Stimulated activated CD4-positive, alpha-beta T cell treated with anti-CD3 and anti-CD28 coated beads, Interleukin-4, amount 100 ng/mL, for 24 hours (primary cell): ENCODE data around the gene GRM4.

Experiments
- DNase-seq: peaks from one replicate; pipeline ENCODE4 v3.0.0-alpha.2; 2020

Gene GRM4

DNA sequence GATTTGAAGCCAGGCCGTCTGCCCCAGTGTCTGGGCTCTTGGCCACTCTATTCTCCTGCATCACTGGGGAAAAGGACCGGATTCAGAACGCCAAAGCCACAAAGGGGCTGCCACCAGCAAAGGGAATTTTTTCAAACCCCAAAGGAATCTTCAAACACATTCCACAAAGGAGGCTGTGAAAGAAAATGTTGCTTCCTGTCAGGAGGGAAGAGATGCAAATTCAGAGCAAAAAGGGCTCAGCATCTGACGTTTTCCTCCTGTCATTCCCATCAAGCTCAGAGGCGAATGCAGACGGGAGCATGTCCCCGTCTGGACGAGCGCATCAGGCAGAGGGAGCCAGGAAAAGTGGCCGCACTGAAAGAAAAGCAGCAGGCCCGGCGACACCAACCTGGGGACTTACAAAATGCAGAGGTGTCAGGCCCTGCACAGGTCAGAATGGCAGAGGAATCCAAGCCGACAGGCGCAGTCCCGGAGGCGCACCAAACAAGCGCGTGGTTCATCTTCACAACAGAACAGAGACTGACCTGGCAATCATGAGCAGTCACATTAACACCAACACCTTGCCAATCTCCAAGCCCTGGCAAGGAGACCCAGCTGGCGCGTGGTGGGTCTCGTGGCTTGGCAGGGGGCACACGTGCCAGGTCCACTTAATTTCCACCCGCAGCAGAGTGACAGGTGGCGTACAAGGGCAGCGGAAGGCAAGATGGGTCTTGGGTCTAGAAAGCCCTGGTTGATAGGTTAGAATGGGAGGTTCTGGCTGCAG is 62.8 kb downstream of the GRM4 start:
- DNase-seq = no peak

DNA sequence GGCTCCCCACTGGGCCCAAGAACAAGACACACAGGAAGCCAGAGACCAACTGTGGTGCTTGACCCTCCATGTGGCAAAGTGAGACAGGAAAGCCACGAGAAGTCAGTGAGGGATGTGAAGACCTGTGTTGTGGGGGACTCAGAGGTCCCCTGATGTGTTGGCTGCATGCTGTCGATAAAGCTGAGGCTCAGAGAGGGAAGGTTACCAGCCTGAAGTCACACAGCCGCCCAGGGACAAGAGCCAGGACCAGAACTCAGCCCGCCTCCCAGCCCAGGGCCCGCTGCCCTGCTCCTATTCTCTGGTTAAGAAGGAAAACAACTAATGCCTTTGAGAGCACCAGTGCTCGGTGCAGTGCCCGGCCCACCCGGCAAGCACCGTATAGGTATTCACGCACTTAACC is 63.5 kb downstream of the GRM4 start:
- no peak for DNase-seq

DNA sequence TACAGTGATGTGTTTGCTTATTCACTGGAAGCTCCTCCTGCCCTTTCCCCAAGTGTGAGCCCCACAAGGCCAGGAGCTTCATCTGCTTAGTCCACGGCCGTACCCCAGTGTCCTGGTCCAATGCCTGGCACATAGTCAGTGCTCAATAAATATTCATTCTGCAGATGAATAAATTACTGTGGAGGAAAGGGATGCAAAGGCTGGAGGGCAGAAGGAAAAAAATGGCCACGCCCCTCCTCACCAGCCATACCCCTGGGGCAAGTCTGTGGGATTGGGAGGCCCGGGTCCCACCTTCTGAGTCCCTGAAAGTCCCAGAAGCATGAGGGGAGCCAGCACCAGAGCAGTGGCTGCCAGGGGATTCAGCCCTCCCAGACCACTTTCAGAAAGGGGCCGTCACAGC is 65.5 kb downstream of the GRM4 start:
- no peak for DNase-seq

DNA sequence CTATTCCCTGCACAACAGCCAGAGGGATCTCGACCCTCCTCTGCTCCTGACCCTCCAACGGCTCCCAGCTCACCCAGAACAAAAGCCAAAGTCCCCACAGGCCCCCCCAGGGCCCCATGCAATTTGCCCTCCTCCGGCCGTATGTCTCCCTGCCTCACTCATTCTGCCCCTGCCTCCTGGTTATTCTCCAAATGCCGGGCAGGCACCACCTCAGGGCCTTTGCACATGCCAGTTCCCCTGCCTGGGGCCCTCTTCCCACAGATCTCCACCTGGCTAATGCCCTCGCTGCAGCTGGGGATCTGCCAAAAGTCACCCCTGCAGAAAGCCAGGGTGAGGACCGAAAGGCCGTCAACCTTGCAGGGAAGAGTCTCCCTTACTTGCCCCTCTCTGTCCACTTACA is 66.0 kb downstream of the GRM4 start:
- DNase-seq = no peak

DNA sequence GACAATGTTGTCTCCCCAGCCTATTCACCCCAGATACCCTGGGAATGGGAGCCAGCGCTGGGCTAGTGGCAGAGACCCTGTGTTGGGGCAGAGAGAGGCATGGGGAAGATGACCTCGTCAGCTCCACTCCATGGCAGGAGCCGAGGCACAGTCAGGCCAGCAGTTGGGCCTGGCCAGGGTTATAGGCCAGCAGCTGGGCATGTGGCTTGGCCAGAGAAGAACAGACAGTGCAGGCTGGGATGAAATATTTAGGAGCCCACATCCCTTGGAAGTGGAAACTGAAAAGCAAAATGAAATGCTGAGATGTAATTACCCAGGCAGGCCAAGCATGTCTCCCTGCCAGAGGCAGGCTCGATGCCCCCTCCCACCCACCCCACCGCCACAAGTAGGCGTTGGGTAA is 70.0 kb downstream of the GRM4 start:
- DNase-seq = no peak

DNA sequence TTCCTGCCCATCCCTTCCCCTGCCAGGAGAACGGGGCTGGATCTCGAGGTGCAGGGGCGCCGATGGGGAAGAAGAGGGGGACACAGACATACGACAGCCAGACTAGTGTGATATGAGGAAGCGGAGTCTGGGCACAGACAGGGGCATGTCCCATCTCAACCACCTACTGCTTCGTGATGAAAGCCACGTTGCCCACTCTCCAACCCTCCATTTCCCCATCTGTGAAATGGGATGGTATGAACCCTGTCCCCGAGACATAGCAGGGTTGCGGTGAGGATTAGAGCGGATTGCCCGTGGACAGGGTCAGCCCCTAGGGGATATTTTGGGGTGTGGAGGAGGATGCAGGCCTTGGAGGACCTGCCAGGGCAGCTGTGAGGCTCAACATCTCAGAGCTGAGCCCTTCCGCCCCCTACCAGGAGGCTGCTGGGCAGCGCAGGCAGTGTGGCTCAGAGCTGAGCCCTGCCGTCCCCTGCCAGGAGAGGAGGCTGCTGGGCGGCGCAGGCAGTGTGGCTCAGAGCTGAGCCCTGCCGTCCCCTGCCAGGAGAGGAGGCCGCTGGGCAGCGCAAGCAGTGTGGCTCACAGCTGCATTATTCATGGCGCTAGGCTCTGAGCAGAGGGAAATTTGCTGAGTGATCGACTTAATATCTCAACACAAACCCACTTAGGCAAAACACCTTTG is 71.7 kb downstream of the GRM4 start:
- DNase-seq = no peak

DNA sequence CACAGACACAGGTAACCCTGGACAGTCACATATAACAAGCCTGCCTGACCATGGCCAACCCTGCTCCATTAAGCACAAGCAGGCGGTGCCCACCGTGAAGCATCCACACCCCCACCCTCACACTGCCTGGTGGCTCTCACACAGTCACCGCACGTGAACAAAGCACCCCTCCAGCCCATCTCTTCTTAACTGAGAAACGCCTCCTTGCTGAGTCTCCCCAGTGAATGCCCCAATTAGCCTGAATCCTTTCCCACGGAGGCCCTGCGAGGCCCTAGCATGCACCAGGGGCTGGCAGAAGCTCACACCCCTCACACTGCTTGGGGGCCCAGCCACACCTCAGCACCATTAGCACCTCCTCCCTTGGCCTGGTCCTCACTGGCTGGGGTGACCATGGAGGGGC is 72.3 kb downstream of the GRM4 start:
- no peak for DNase-seq

DNA sequence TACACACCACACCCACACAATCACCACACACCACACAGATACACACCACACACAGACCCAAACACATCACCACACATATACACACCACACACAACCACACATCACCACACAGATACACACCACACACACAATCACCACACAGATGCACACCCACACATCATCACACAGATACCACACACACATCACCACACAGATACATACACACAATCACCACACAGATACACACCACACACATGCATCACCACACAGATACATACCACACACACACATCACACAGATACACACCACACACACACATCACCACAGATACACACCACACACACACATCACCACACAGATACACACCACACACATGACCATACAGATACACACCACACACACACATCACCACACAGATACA is 73.2 kb downstream of the GRM4 start:
- DNase-seq = no peak

DNA sequence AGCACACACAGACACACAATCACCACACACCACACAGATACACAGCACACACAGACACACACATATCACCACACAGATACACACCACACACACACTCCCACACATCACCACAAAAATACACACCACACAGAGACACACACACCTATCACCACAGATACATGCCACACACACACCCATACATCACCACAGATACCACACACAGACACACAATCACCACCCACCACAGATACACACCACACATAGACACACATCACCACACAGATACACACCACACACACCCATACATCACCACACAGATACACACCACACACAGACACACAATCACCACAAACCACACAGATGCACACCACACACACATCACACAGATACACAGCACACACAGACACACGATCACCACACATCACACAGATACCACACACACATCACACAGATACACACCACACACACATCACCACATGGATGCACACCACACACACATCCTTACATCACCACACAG is 74.0 kb downstream of the GRM4 start:
- DNase-seq = no peak

DNA sequence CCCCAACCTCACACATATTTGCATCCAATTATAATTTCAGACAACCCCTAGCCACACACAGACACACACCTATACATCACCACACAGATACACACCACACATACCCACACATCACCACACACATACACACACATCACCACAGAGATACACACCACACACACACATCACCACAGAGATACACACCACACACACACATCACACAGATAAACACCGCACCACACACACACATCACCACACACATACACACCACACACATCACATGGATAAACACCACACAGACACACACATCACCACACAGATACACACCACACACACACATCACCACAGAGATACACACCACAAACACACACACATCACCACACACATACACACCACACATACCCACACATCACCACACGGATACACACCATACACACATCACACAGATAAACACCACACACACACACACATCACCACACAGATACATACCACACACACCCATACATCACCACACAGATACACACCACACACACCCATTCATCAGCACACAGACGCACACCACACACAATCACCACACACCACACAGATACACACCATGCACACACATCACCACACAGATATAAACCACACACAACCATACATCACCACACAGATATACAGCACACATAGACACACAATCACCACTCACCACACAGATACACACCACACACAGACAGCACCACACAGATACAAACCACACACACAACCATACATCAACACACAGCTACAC is 74.6 kb downstream of the GRM4 start:
- DNase-seq = no peak

DNA sequence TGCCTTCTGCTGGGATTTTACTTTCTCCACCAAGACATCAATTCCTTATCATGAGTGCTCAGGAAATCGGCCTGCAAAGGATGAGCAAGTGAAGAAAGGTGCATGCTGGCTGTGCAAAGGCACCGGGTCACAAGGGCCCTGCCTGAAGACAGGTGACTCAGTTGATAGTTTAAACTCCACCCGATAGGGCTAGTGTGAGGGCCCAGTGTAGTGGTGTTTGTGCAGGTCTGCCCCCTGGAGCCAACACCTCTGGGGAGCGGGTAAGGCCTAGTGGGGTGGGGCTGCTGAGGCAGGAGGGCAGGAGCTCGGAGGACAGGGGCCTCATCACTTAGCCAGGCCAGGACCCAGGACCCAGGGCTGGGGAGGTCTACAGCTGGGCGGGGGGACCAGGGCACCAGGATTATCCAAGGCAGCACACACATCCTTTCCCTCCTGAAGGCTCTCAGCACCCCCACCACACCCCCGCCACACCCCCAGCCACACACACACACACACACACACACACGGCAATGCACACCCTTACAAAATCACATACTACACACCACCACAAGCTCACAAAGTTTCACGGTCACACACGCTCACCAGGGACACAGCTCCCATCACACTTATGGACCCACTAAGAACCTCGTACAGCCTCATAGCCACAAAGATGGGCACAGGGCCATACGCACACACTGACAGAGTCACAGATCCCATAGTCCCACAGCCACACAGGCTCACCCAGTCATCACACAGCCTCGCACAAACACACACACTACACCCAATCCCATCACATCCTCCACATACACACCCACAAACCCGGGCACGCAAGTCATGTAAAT is 75.4 kb downstream of the GRM4 start:
- no peak for DNase-seq

DNA sequence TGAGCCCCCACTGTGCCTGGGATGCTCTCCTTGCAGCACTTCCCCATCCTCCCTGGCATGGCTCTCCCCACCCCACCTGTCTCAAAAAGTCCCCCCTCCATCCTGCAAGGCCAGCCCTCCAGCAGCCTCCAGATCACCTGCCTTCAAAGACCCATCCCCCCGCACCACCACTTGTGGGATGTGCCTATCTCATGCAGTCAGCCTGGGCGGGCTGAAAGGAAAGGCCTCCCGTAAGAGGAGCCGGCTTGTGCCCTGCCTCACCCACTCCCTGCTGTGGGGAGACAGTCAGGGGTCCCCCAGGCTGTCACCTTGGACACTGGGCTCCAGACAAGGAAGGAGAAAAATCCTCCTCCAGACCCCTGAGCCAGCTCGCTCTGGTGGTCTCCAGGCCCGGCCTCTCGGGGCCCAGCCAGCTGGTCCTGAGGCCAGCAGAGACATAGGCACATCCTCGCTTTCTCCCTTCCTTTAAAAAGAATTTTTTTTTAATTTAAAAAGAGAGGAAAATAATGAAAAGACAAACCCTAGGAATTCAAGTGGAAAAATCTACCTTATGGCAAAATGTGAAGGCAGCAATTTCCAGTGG is 77.3 kb downstream of the GRM4 start:
- no peak for DNase-seq

DNA sequence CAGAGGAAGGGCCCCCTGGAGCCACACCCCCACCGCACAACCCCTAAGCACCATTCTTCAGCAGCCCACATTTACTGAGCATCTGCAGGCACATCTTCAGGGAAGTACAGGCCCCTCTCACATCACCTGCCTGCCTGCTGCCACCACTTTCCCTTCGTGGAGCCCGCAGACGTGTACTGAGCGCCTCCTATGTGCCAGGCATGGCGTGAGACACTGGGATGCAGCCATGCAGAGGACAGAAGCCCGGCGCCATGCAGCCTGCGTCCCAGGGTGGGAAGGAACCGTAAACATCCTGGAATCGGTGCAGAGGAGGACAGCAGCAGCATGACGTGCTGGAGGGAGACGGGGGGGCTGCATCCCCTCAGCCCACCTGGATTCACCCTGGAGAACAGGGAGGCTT is 78.1 kb downstream of the GRM4 start:
- DNase-seq = no peak

DNA sequence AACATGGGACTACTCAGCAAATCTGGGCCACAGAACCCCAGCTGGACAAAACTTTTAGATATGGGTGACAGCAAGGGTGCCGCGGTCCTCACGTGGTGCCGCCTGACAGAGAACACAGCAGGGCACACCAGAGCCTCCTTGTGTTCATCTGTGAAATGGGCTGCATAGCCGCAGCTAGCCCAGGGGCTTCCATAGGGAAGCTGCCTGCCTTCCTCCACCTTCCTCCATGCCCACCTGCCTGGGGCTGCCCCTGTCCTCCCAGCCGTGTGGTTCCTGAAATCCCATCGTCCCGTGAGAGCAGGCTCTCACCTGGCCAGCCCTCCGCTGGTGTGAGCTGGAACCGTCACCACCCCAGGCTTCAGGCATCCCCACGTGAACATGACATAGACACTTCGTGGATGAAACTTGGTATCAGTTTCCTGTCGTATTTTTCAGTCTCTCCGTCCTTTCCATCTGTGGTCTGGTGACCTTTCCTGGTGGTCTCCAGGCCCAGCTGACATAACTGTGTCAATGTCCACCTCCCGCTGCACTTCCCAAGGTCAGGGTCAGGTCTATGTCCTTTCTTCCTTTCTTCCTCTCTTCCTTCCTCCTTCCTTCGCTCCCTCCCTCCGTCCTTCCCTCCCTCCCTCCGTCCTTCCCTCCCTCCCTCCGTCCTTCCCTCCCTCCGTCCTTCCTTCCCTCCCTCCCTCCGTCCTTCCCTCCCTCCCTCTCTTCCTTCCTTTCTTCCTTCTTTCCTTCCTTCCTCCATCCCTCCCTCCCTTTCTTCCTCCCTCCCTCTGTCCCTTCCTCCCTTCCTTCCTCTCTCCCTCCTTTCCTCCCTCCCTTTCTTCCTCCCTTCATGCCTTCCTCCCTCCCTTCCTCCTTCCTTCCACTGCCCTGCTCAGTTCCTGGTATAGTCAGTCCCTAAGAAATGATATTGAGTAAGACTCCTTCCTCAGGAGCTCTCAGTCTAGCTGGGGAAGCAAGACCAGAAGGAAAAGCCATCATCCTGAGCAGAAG is 78.8 kb downstream of the GRM4 start:
- DNase-seq = no peak

DNA sequence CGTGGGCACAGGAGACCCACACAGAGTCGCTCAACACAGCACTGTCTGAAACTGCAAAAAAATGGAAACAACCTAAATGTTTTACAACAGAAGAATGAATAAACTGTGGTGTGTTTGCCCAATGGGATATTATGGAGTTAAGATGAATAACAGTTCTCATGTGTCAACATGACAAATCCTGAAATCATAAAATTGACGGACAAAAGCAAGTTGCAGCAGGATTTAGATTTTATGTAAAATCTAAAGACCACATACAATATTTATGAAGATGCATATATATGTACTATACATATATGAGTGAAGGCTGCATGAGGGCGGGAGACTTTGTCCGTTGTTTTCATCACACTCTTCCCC is 79.7 kb downstream of the GRM4 start:
- no peak for DNase-seq

DNA sequence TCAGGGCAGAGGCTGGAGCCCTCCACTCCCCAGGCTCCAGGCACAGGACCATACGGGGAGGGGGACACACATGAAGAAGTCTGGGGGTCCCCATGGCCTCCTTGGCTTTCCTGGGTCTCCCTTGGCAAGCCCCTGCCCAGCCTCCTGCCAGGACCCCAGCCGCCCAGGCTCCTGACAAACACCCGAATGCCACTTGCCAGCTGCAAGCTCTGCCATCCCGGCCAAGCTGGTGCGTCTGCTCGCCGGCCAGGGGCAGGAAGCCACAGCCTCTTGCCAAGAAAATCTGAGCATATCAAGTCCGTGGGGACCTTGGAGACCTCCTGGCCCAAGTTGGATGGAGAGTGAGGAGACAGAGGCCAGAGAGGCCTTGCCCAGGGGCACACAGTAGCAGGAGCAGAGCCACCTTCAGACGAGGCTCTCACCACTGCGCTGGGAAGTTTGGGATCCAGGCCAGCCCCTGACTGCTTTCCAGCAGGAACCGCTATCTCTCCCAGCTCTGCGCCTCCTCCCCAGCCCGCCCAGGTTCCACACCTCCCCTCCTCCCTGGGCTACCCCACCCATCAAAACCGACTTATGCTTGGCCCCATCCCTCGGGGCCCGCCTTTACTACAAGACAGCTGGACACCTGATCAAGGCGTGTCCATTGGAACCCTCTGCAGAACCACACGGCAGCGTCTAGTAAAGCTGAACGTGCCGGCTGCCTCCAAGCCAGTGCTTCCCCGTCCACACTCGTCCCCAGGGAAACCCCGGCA is 80.2 kb downstream of the GRM4 start:
- DNase-seq = no peak

DNA sequence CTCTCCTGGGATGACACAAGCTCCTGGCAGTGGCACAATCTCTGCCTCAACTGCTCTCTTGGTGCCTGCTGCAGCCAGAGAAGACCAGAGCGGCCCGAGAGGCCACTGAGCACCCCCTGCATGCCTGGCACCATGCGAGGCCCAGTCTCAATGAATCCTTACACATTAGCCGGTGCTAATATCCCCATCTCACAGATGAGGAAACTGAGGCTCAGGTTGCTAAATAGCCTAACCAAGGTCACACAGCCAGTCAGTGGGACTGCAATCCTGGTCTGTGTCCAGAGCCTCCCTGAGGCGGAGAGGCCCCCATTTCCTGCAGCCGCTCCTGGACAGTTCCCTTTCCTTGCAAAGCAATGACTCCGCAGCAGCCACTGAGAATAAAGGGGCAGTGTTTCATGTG is 81.2 kb downstream of the GRM4 start:
- DNase-seq = no peak

DNA sequence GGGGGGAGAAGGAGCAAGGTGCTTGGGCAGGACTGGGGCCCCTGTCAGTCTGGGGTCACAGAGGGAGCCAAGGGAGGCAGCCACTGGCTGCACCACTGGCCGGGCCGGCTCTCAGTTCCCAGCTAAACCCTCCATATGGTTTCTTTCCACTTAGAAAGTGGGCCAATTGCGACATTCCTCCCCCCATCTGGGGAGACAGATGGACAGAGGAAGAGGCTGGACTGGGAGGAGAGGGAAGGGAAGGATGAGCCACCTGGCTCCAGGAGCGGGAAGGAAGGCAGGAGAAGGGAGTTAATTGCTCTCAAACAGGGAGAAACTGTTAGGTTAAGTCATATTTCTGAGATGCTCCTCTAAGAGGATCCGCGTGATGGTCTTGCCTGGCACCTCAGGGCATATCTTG is 82.2 kb downstream of the GRM4 start:
- DNase-seq = no peak

DNA sequence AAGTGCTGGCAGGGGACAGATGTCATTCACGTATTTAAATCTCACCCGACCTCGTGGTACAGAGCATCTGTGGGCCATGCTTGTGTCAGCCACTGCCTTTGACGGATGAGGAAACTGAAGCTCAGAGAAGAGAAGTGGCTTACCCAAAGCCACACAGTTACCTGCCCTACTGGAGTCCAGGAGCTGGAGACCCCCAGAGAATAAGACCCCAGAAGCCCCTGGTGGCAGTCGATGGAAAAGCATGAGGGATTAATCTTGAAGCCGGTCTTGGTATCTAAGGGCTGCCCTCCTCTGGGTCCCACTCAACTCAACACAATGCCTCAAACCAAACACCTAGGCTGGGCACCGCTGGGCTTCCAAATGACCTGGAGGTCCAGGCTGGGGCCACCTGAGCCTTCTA is 83.1 kb downstream of the GRM4 start:
- DNase-seq = no peak

DNA sequence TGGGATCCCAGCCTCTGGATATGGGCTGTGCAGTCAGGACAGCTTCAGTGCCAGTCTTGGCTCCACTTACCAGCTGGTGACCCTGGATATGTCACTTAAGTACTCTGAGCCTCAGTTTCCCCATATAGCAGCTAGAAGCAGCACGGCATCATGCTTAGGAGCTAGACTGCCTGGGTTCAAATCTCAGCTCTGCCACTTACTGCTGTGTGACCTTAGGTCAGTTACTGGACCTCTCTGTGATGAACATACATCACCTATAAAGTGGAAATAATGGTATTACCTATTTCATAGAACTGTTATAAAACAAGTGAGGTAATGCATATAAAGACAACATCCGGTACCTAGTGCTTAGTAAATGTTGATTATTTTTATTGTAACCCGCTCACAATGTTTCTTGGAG is 83.7 kb downstream of the GRM4 start:
- DNase-seq = no peak

DNA sequence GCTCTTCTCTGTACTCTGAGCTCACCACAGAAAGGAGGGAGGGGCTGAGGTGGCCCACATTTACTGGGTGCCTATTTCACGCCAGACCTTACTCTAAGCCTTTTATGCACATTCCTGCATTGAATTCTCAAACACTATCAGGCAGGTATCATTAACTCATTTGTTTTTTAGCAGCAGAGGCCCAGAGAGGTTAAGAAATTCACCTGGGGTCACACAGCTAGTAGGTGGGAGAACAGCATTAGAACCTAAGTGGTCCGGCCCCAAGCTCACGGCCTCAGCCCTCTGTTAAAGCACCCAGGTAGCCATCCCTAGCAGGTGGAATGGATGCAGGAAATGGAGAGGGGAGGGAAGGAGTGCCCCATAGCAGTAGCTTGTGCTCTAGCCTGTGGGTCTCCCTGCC is 84.5 kb downstream of the GRM4 start:
- no peak for DNase-seq
